IPS-15b (cell line): ENCODE measurements around the gene ABCG1.

Experiments
- H3K27me3 ChIP-seq: one replicate; pipeline ENCODE4 v1.6.1; 2013; ENCODE audit warnings: low read length; ENCODE audit not compliant: control insufficient read depth, insufficient read depth
- H3K36me3 ChIP-seq: one replicate; pipeline ENCODE4 v1.6.1; 2013; ENCODE audit warnings: low read length; ENCODE audit not compliant: control insufficient read depth, insufficient read depth
- H3K4me1 ChIP-seq: one replicate; pipeline ENCODE4 v1.6.1; 2013; ENCODE audit warnings: mild to moderate bottlenecking, low read length; ENCODE audit not compliant: control insufficient read depth, insufficient read depth
- H3K4me3 ChIP-seq: one replicate; pipeline ENCODE4 v1.5.1; 2013; ENCODE audit warnings: low read depth, low read length
- H3K9ac ChIP-seq: one replicate; pipeline ENCODE4 v1.6.1; 2013; ENCODE audit warnings: low read depth, mild to moderate bottlenecking, low read length
- H3K9me3 ChIP-seq: one replicate; pipeline ENCODE4 v1.6.1; 2013; ENCODE audit warnings: mild to moderate bottlenecking, low read length; ENCODE audit not compliant: control insufficient read depth, insufficient read depth

ABCG1 gene

DNA sequence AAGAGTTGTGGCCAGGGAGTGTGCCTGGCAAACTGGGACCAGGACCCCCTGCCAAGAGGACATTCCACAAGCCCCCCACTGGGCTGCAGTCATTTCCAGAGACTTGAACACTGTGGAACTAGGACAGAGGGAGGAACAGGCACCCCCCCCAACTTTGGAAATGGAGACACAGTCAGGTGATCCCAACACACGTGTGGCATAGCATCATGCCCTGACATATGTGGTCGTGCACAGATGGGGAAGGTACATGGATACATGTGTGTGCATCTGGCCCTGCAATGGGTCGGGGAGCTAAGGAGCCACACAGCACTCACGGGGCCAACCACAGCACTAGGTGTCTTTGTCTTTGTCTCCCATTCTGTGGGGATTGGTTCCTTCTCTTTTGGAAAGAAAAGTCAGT is 102.9 kb downstream of the ABCG1 start:
- Histone ChIP-seq H3K9me3 (no peaks in the 10 kb centered on the region), H3K36me3 (no peaks in the 10 kb centered on the region), H3K4me3 (no peak overlapping the region), H3K27me3 (no peaks in the 10 kb centered on the region), H3K4me1 (peaks cover 7% of the 10 kb centered on the region), H3K9ac (no peak overlapping the region)

DNA sequence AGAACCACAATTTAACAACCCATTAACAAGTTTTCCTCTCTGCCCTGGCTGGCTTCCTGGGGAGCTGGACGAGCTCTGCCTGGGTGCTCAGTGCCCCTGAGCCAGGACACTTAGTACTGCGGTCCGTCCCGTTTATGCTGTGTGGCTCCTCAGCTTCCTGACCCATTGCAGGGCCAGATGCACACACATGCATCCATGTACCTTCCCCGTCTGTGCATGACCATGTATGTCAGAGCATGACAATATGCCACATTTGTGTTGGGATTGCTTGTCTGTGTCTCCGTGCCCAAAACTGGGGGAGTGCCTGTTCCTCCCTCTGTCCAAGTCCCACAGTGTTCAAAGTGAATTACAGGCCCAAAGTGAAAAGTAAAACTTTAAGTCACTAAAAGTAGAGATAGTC is 106.0 kb downstream of the ABCG1 start:
- no peaks in the 10 kb centered on the region for H3K36me3 ChIP-seq
- no peak overlapping the region for H3K4me3 ChIP-seq
- H3K4me1 ChIP-seq: no peaks in the 10 kb centered on the region
- H3K9ac ChIP-seq: no peak overlapping the region
- H3K9me3 ChIP-seq: no peaks in the 10 kb centered on the region
- H3K27me3 ChIP-seq: no peaks in the 10 kb centered on the region

DNA sequence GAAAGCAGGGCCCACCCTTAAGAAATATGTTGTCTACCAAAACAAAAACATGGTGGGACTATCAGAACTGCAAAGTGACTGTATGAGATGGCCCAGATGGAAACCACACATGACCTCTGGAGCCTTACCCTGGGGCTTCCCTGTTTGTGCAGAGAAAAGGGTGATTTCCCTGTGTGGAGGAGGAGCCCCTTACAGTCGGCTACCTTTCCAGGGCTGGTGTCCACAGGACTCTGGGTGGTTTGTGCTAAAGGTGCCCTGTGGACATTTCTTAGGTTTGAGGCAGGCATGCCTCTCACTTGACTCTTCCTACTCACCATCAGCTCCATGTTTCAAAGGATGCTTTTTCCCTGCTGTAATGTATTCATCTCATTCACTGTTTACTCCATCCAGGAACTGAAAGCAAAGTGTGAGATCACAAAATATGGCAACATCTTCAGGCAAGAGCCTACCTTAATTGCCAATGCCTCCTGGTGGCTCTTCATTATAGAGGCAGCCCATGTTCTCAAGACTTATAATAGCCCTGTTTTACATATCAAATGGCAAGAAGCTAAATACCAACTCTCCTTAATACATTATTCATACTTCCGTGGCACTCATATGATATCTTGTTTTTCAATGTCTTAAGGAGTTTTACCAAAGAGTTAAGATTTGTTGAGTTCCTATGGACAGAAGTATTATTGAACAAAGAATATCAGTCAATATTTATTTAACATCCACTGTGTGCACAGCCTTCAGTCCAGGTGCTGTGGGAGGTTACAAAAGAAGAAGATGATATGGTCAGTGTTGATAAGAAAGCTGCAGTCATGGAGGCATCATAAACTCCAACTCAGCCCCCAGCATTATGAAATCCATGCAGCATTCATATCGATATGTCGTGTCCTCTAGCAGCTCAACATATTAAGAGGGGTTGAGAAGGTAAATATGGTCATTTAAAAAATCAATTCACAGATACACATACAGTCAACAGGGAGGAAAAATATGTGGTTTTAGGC is 111.7 kb downstream of the ABCG1 start:
- Histone ChIP-seq H3K9ac (no peak overlapping the region), H3K36me3 (no peaks in the 10 kb centered on the region), H3K27me3 (no peaks in the 10 kb centered on the region)

GRCh38 chr21:42331660-42332059 is 112.7 kb downstream of the ABCG1 start:
- Histone ChIP-seq H3K36me3 (no peaks in the 10 kb centered on the region), H3K9ac (no peak overlapping the region), H3K27me3 (no peaks in the 10 kb centered on the region), H3K4me1 (peaks cover 6% of the 10 kb centered on the region), H3K9me3 (no peaks in the 10 kb centered on the region), H3K4me3 (no peak overlapping the region)

More for the DNA sequence above, 111.7 kb downstream of the ABCG1 start:
- Histone ChIP-seq H3K9me3 (no peaks in the 10 kb centered on the region), H3K4me1 (peaks cover 3% of the 10 kb centered on the region), H3K4me3 (no peak overlapping the region)

DNA sequence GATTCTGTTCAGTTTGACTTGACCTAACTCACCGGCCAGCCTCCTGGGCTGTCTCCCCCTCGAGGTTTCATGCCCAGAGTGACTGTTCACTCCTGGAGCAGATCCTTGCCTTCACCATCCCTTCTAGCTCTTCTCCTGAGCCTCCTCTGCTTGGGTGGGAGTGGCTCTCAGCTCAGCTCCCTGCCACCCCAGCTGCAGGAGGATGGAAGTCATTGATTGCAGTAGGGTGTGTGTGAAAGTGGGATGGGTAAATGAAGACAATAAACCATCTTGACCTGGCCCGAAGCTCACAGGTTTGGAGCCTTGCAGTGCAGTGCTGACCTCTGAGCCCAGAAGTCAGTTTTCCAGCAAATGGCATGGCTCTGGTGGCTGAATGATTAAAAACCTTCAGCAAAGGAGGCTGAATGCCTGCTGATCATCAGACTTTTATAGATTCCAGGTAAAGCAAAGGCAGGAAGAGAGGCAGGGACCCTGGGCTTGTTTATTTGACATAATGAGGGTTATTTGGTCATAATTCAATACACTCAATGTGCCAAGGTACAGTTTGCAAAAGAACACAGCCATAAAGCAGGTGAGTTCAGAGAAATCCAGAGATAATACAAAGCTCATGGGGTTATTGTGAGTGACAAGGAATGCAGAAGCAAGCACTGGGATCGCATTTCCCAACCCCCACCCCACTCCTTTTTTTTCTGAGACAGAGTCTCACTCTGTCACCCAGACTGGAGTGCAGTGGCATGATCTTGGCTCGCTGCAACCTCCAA is 113.8 kb downstream of the ABCG1 start:
- Histone ChIP-seq H3K4me1 (peaks cover 6% of the 10 kb centered on the region), H3K9ac (no peak overlapping the region), H3K9me3 (no peaks in the 10 kb centered on the region), H3K4me3 (no peak overlapping the region), H3K27me3 (no peaks in the 10 kb centered on the region), H3K36me3 (no peaks in the 10 kb centered on the region)

DNA sequence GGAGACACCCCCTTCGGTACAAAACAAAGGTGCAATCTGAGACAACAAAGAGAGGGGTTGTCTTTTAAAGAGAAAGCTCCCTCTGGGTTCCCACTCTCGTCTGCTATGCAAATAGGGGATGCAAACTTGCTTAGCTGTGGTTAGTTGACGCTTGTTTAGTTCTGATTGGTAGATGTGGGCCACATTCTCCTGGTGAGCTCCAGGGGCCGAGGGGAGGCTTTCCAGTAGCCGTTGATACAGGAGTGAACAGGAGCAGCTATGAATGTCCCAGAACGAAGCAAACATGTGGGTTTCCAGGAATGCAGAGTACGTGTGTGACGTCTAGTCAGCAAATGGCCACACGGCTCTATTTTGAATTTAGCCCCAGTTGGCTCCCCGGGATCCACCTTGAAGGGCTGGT is 117.1 kb downstream of the ABCG1 start:
- Histone ChIP-seq H3K36me3 (no peaks in the 10 kb centered on the region), H3K4me3 (no peak overlapping the region), H3K9me3 (no peaks in the 10 kb centered on the region), H3K4me1 (peaks cover 7% of the 10 kb centered on the region), H3K27me3 (no peaks in the 10 kb centered on the region), H3K9ac (no peak overlapping the region)

DNA sequence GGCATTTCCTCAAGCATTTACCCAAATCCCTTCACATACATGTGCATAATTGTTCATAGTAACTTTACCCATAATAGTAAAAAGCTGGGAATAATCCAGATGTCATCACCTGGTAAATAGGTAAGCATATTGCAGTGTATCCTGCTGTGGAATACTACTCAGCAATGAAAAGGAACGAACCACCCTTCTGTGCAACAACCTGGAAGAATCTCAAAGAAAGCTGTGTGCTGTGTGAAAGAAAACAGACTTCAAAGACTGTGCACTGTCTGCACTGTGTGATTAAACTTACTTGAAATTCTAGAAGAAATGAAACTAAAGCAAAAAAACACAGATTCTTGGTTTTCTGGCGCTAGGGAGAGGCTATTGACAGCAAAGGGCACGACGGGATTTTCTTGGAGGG is 118.3 kb downstream of the ABCG1 start:
- no peaks in the 10 kb centered on the region for H3K36me3 ChIP-seq
- no peak overlapping the region for H3K4me3 ChIP-seq
- H3K27me3 ChIP-seq: no peaks in the 10 kb centered on the region
- peaks cover 7% of the 10 kb centered on the region for H3K4me1 ChIP-seq
- no peaks in the 10 kb centered on the region for H3K9me3 ChIP-seq
- no peak overlapping the region for H3K9ac ChIP-seq

DNA sequence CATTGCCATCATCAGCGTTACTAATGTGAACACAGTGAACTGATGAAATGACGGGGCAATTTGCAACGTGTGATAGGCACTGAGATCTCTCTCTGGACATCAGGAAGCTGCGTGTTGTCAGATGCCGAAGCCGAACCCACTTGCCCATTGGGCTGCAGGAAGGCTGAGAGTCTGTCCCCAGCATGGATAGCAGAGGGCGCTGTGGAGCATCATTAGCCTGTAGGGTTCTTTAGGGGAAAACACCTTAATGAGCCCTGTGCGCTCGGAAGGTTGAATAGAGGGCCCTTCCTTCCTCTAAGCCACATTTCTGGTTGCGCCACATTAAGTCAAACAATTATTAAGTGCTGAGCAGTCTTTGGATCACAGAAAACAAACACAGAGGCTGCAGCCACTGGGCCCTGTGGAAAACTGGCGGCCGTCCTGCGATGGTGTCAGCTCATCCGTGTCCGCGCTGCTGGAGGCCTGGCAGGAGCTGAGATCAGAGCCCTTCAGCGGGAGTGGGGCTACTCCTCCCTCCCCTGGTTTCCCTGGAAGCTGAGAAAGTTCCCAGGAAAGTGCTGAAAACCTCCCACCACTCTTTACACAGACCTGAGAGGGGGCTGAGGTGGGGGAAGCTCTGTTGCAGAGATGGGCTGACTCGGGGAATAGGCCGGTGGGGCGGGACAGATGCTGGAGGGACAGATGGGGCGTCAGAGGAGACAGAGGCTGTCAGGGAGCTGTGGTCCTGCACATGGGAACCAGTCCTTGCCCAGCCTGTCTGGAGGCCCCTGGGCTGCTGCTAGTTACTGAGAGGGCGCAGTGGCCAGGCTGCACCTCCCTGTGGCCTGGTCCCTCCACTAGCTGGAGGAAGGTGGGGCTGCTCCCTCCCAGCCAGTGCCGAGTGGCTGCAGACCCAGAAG is 119.1 kb downstream of the ABCG1 start:
- H3K4me3 ChIP-seq: no peak overlapping the region
- no peaks in the 10 kb centered on the region for H3K27me3 ChIP-seq
- no peaks in the 10 kb centered on the region for H3K9me3 ChIP-seq
- H3K36me3 ChIP-seq: no peaks in the 10 kb centered on the region
- H3K9ac ChIP-seq: no peak overlapping the region
- H3K4me1 ChIP-seq: peaks cover 7% of the 10 kb centered on the region

DNA sequence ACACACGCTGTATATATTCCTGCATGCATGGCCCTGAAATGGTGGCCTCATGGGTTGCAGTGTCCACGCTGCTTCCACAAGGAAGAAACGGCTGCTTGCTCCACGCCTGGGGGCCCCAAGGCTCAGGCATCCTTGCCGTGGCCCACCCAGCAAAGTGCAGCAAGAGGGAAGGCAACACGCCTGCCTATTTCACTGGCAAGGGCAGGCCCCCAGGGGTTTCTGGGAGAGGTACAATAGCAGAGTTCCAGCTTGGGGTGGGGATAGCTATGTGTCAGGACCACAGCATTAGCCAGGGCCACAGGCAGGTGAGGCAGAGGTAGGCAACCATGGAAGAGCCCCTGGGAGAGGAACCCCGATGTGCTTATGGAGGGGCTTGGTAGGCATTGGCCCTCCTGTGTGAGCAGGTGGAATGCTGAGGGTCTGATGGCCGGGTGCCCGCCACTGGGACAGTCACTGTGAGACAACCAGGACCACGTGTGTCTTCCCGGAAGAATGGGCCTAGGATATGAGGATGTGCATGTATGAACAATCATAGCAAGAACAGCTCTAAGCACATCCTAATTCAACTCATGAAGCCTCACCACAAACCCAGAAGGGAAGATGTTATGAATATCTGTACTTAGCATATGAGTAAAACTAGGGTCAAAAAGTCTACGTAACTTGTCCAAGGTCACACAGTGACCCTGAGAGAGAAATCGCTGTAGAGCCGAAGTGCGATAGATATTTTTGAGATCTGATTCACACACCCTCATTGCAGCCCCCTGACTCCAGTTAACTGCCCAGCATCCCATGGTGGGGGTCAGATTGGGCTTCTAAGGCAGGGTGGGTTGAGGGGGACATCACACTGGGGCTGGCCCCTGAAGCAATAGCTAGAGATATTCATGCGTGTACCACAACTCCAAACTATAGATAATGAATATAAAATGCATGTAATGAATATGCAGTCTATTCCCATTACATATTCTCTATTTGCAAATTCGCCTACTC is 120.1 kb downstream of the ABCG1 start:
- Histone ChIP-seq H3K9me3 (no peaks in the 10 kb centered on the region), H3K4me1 (peaks cover 7% of the 10 kb centered on the region), H3K4me3 (no peak overlapping the region), H3K27me3 (no peaks in the 10 kb centered on the region), H3K36me3 (no peaks in the 10 kb centered on the region), H3K9ac (no peak overlapping the region)

DNA sequence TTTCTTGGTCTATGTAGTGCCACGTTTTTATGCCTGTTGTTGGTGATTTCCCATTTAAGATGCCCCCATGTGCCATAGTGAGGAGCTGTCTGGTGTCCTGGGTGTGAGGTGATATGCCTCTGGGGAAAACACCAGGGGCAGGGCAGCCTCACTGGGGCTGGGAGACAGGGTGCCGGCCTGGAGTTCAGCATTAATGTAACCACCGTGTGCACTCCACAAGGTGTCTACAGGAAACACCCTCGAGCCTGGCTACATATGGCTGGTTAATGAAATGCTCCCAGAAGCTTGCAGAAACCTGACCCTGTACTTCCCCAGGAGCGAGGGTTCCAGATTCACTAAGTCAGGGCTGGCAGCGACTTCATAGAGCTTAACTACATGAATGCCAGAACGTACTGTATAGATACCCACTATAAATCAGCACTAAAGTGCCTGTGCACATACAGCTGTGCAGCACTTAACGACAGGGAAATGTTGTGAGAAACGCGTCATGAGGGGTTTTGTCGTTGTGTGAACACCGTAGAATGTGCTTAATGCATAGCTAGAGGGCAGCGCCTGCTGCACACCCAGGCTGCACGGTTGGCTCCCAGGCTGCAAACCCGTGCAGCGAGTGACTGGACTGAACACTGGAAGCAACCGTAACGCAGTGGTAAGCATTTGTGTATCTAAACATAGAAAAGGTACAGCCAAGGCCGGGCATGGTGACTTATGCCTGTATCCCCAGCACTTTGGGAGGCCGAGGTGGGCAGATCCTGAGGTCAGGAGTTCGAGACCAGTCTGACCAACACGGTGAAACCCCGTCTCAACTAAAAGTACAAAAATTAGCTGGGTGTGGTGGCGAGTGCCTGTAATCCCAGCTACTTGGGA is 121.5 kb downstream of the ABCG1 start:
- Histone ChIP-seq H3K27me3 (no peaks in the 10 kb centered on the region), H3K4me1 (peaks cover 7% of the 10 kb centered on the region), H3K9ac (no peak overlapping the region), H3K9me3 (no peaks in the 10 kb centered on the region), H3K36me3 (no peaks in the 10 kb centered on the region), H3K4me3 (no peak overlapping the region)
